GM12875 (cell line): ENCODE data around the gene ICAM1.

Source experiments
- H3K4me3 ChIP-seq: one replicate; pipeline ENCODE4 v1.5.1; 2011; ENCODE audit warnings: low read depth, low read length, control low read depth
- TF ChIP-seq, protein P1 (sequence below): IDR thresholded peaks from 2 replicates; pipeline ENCODE4 v1.5.1; 2011; ENCODE audit warnings: low read depth, mild to moderate bottlenecking, control low read depth, inconsistent platforms, low read length, moderate library complexity, borderline replicate concordance; ENCODE audit not compliant: insufficient read depth

The ICAM1 gene

DNA sequence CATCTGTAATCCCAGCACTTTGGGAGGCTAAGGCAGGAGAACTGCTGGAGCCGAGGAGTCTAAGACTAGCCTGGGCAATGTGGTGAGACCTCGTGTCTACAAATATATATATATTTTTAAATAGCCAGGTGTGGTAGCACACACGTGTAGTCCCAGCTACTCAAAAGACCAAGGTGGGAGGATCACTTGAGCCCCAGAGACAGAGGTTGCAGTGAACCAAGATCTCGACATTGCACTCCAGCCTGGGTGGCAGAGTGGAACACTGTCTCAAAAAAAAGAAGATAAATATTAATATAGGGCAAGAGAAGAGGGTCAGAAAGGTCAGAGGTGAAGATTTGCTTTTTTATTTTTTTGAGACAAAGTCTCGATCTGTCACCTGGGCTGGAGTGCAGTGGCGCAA, 24.4 kb upstream of the ICAM1 start:
- TF ChIP-seq, protein P1, sequence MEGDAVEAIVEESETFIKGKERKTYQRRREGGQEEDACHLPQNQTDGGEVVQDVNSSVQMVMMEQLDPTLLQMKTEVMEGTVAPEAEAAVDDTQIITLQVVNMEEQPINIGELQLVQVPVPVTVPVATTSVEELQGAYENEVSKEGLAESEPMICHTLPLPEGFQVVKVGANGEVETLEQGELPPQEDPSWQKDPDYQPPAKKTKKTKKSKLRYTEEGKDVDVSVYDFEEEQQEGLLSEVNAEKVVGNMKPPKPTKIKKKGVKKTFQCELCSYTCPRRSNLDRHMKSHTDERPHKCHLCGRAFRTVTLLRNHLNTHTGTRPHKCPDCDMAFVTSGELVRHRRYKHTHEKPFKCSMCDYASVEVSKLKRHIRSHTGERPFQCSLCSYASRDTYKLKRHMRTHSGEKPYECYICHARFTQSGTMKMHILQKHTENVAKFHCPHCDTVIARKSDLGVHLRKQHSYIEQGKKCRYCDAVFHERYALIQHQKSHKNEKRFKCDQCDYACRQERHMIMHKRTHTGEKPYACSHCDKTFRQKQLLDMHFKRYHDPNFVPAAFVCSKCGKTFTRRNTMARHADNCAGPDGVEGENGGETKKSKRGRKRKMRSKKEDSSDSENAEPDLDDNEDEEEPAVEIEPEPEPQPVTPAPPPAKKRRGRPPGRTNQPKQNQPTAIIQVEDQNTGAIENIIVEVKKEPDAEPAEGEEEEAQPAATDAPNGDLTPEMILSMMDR = no peak

DNA sequence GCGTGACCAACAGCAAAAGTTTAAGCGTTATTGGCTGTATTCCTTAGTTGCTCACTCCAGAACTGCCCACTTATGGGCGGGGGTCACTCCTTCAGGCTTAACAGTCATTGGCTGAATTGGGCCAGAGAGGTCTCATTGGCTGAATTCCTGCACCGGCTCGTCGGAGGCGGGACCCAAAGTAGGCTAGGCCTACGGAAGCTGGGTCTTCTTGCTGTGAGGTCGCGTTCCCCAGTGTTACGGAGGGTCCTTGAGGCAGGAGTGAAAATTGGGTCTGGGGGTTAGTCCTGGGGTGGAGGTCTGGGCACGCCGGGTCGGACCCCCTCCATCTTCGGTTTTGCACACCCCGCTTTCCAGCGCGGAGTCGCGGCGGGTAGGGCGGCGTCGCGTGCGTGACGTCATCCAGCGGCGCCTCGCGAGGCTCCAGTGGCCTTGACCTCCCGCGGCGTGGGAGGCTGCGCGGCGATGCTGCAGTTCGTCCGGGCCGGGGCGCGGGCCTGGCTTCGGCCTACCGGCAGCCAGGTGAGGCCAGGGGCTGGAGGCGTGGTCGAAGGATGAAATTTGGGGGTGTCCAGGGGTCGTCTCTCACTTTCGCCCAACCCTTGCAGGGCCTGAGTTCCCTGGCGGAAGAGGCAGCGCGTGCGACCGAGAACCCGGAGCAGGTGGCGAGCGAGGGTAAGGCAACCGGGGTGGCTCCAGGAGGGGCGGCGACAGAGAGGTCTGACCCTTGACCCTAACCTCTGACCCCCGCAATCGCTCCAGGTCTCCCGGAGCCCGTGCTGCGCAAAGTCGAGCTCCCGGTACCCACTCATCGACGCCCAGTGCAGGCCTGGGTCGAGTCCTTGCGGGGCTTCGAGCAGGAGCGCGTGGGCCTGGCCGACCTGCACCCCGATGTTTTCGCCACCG, 18.9 kb upstream of the ICAM1 start, which contains the start of gene MRPL4:
TSS of gene MRPL4 (plus strand) at position 423 of the 903 bp plus-strand sequence. CDS start at position 463, 40 bp downstream.
- TF ChIP-seq, protein P1 = no peak
- peak within 1 kb of the TSS; percentile 99 for H3K4me3 ChIP-seq

More for the DNA sequence above, 24.4 kb upstream of the ICAM1 start:
- no peak overlapping the region for H3K4me3 ChIP-seq

DNA sequence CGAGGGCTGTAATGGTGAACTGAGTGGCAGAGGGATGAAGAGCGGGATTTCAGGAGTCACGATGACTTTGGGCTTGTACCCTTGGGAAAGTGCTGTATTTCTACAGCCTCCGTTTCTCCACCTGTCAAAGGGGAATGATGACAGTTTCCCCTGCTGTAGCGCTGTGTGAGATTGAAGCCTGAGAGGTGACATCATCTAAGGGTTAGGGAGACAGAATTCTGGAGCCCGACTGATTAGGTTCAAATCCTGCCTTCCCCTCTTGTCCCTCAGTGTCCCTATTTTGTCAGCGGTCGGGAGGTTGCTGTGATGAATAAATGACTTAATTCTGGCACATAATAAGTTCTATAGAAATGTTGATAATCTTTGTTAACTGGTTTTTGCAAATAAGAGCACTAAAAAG, 18.2 kb upstream of the ICAM1 start:
- TF ChIP-seq, protein P1 = no peak
- peak overlapping the region; percentile 99 for H3K4me3 ChIP-seq

GRCh38 chr19:10254244-10254643, 16.7 kb upstream of the ICAM1 start:
- H3K4me3 ChIP-seq = no peak overlapping the region
- TF ChIP-seq, protein P1 = no peak

DNA sequence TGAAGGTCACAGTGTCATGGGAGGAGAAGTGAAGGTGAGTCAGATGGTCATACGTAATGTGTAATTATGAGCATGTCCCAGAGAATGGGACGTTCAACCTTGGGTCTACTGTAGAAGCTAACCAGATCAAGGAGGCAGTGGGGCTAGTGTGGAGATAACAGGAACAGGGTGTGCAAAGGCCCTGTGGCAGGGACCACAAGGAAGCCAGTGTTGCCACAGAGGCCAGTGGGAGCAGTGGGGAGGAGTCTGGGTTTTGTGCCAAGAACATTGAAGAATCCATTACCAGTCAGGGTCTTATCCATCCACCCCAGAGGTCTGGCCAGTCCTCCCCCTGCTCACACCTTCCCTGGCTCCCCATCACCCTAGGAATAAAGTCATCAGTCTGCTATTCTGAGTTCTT, 15.6 kb upstream of the ICAM1 start:
- H3K4me3 ChIP-seq = no peak overlapping the region
- TF ChIP-seq, protein P1 = no peak

- TF ChIP-seq, protein P1 = no peak
- no peak overlapping the region for H3K4me3 ChIP-seq
Measured at GRCh38 chr19:10256551-10256950, 14.4 kb upstream of the ICAM1 start.
